ENCODE data around the gene WWTR1. TPM values are rescaled to one million over a fixed set of nuclear protein-coding genes. Genes with fewer than 3 reads are reported as not detected.

The WWTR1 gene
- total and polyA plus RNA-seq, 2 of the 8 experiments (the other 6 are each of a cell fraction or from before 2014, with no cell fraction given): 15.7 to 18.6 TPM

GRCh38 chr3:149473357-149474249, 184.2 kb downstream of the WWTR1 start:
- DNase-seq (ENCODE audit: low read depth in 1 of 2, low spot score in 2 of 2) (no peak), FAIRE-seq (no peak)
- H3K36me3 ChIP-seq (ENCODE audit: control insufficient read depth in 2 of 4, insufficient read depth in 4 of 4, low read length in 3 of 4): no peaks in the 10 kb centered on the region
- H3K23ac ChIP-seq (ENCODE audit: insufficient read length): no peak overlapping the region
- H4K91ac ChIP-seq (replicated peaks; ENCODE audit: insufficient read length, low read length): no peak overlapping the region
- no peak overlapping the region for H3K56ac ChIP-seq (replicated peaks; ENCODE audit: insufficient read length, low read depth, low read length)
- H3K23me2 ChIP-seq (ENCODE audit: low read depth, low read length): no peaks in the 10 kb centered on the region
- no peak overlapping the region for H3K9ac ChIP-seq (replicated peaks in 1 of 4; ENCODE audit: extremely low read depth in 1 of 4, low read depth in 3 of 4, low read length in 3 of 4)
- no peaks in the 10 kb centered on the region for H3K79me1 ChIP-seq (ENCODE audit: low read depth, low read length)
- TF ChIP-seq TCF12 (IDR thresholded peaks at IDR 0.05; ENCODE audit: low read depth, low read length) (no peak), SRF (IDR thresholded peaks at IDR 0.05; ENCODE audit: low read depth, low read length) (no peak)
- H2BK20ac ChIP-seq (ENCODE audit: low read length): no peak overlapping the region
- H2AK5ac ChIP-seq (ENCODE audit: low read depth, low read length): no peak overlapping the region
- H3K9me3 ChIP-seq (ENCODE audit: insufficient read depth in 2 of 2, low read depth in 1 of 2, low read length in 1 of 2): no peaks in the 10 kb centered on the region
- CTCF ChIA-PET (ENCODE audit: partially characterized antibody): interaction anchor here (0.6 to 5.8 kb wide), 10 partner anchors 15 to 519 kb away, joined by 3 to 39 read pairs (median 3); no protein-coding TSS in a partner anchor
- H3K14ac ChIP-seq (ENCODE audit: insufficient read length): no peak overlapping the region
- H2BK120ac ChIP-seq (replicated peaks; ENCODE audit: low read depth, low read length): no peak overlapping the region
- no peak overlapping the region for H3K4me3 ChIP-seq (ENCODE audit: extremely low read depth in 1 of 4, insufficient read depth in 2 of 4, low read depth in 3 of 4, low read length in 4 of 4)
- H2AFZ ChIP-seq (ENCODE audit: low read length): no peak overlapping the region
- WGBS, 2 experiments (ENCODE audit: extremely low coverage in 1 of 2, insufficient coverage in 1 of 2, insufficient read length in 1 of 2, insufficient replicate concordance in 2 of 2, low coverage in 1 of 2, low lambda C conversion rate in 2 of 2, missing lambda C conversion rate in 1 of 2): 88% methylated on average over 7 of the region's 7 CpGs; no CpG with 5 or more reads in 1 of the 2 experiments
- H3K4me1 ChIP-seq (replicated peaks in 1 of 4; ENCODE audit: control insufficient read depth in 3 of 4, insufficient read depth in 4 of 4, low read length in 3 of 4): peaks cover 0 to 2% (median 0%) of the 10 kb centered on the region in 4 experiments; a peak in 4 of 7 replicates
- no peak overlapping the region for H2BK5ac ChIP-seq (ENCODE audit: low read depth, low read length)
- no peaks in the 10 kb centered on the region for H3K27me3 ChIP-seq (replicated peaks in 1 of 4; ENCODE audit: control insufficient read depth in 3 of 4, extremely low read depth in 1 of 4, insufficient read depth in 3 of 4, low read length in 3 of 4)
- no peak overlapping the region for H3K4ac ChIP-seq (replicated peaks; ENCODE audit: insufficient read length, low read depth, low read length)
- H3K27ac ChIP-seq (ENCODE audit: low read depth, low read length): no peak overlapping the region
- no peak overlapping the region for H4K5ac ChIP-seq (ENCODE audit: insufficient read length, low read depth, low read length)
- H2BK15ac ChIP-seq (ENCODE audit: low read length): no peak overlapping the region
- H4K20me1 ChIP-seq (replicated peaks in 1 of 2; ENCODE audit: control insufficient read depth in 1 of 2, insufficient read depth in 2 of 2, low read length in 2 of 2): no peaks in the 10 kb centered on the region
- no peak overlapping the region for H3K18ac ChIP-seq (ENCODE audit: extremely low read depth, low read length)
- H2BK12ac ChIP-seq (ENCODE audit: low read depth, low read length): no peak overlapping the region
- POLR2A ChIA-PET (ENCODE audit: partially characterized antibody): no interaction called here
- no peak overlapping the region for H4K8ac ChIP-seq (ENCODE audit: extremely low read depth, insufficient read depth, low read length)
- no peaks in the 10 kb centered on the region for H3K79me2 ChIP-seq (ENCODE audit: control insufficient read depth in 1 of 2, insufficient read depth in 2 of 2, low read length in 2 of 2)
- H3K4me2 ChIP-seq (ENCODE audit: insufficient read depth in 1 of 2, low read depth in 2 of 2, low read length in 2 of 2): no peak overlapping the region
